Neural progenitor cell (in vitro differentiated cells): Measurements from ENCODE around the gene CST9L.

ENCODE experiments used
- EZH2 ChIP-seq: fragments of 200-600 bp; sonication (generic); IDR thresholded peaks from 2 replicates; pipeline ENCODE4 v1.6.1; 2017; ENCODE audit warnings: antibody characterized with exemption, mild to moderate bottlenecking, moderate library complexity
- EZH2phosphoT487 ChIP-seq: fragments of 200-600 bp; sonication (generic); IDR thresholded peaks from 2 replicates; pipeline ENCODE4 v1.6.1; 2017; ENCODE audit warnings: antibody characterized with exemption
- TF ChIP-seq, protein P1 (sequence below): fragments of 200-600 bp; sonication (generic); IDR thresholded peaks from 2 replicates; pipeline ENCODE4 v1.5.1; 2017; ENCODE audit warnings: antibody characterized with exemption, mild to moderate bottlenecking

DNA sequence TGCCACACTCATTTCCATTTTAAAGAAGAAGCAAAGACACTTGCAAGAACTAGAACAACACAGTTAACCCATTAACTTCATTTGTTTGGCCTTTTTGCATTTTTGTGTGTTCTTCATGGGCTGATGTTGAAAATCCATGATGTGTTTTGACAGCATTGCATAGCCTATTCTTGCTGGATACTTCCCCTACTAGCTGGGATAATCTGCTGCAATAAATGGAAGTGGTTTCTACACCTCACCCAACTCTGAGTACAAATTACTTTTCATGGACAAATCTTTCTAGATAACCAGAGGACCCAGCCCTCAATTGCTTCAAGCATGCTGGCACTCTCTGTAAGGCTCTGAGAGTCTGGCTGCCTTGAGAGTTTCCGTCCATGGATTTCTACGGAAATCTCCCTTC is 26.5 kb downstream of the CST9L start:
- TF ChIP-seq, protein P1, sequence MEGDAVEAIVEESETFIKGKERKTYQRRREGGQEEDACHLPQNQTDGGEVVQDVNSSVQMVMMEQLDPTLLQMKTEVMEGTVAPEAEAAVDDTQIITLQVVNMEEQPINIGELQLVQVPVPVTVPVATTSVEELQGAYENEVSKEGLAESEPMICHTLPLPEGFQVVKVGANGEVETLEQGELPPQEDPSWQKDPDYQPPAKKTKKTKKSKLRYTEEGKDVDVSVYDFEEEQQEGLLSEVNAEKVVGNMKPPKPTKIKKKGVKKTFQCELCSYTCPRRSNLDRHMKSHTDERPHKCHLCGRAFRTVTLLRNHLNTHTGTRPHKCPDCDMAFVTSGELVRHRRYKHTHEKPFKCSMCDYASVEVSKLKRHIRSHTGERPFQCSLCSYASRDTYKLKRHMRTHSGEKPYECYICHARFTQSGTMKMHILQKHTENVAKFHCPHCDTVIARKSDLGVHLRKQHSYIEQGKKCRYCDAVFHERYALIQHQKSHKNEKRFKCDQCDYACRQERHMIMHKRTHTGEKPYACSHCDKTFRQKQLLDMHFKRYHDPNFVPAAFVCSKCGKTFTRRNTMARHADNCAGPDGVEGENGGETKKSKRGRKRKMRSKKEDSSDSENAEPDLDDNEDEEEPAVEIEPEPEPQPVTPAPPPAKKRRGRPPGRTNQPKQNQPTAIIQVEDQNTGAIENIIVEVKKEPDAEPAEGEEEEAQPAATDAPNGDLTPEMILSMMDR: no peak
- no peak for TF ChIP-seq EZH2
- no peak for TF ChIP-seq EZH2phosphoT487
